ENCODE data around the gene NPHP3.

- TF ChIP-seq EP300 (IDR thresholded peaks at IDR 0.05) (no peak), CTCF (IDR thresholded peaks at IDR 0.05) (no peak)
Observed at GRCh38 chr3:132703733-132704132, 18.5 kb downstream of the NPHP3 start.
